IPS-20b (cell line): ENCODE measurements around the gene TLCD3A.
"Not testable (repeated sequence)": the region's sequence is repeated elsewhere in the genome, so short reads cannot be mapped to it uniquely, and the experiment has no call there.

Source experiments
- H3K27ac ChIP-seq: one replicate; pipeline ENCODE4 v1.5.1; 2013; ENCODE audit warnings: low read length
- H3K27me3 ChIP-seq: 2 replicates; pipeline ENCODE4 v1.6.1; 2013; ENCODE audit warnings: mild to moderate bottlenecking, low read length, inconsistent platforms; ENCODE audit not compliant: insufficient read depth
- H3K36me3 ChIP-seq: 2 replicates; pipeline ENCODE4 v1.6.1; 2013; ENCODE audit warnings: low read depth, mild to moderate bottlenecking, inconsistent platforms, low read length, moderate library complexity; ENCODE audit not compliant: insufficient read depth
- H3K4me1 ChIP-seq: 2 replicates; pipeline ENCODE4 v1.6.1; 2013; ENCODE audit warnings: mild to moderate bottlenecking, control low read depth, inconsistent platforms, low read length, moderate library complexity; ENCODE audit not compliant: insufficient read depth
- H3K4me3 ChIP-seq: 2 replicates; pipeline ENCODE4 v1.5.1; 2013; ENCODE audit warnings: mild to moderate bottlenecking, low read length, inconsistent platforms
- H3K9ac ChIP-seq: 2 replicates; pipeline ENCODE4 v1.6.1; 2013; ENCODE audit warnings: low read depth, mild to moderate bottlenecking, inconsistent platforms, low read length, moderate library complexity
- H3K9me3 ChIP-seq: 2 replicates; pipeline ENCODE4 v1.6.1; 2013; ENCODE audit warnings: mild to moderate bottlenecking, low read depth, low read length, inconsistent platforms; ENCODE audit not compliant: insufficient read depth

The TLCD3A gene

DNA sequence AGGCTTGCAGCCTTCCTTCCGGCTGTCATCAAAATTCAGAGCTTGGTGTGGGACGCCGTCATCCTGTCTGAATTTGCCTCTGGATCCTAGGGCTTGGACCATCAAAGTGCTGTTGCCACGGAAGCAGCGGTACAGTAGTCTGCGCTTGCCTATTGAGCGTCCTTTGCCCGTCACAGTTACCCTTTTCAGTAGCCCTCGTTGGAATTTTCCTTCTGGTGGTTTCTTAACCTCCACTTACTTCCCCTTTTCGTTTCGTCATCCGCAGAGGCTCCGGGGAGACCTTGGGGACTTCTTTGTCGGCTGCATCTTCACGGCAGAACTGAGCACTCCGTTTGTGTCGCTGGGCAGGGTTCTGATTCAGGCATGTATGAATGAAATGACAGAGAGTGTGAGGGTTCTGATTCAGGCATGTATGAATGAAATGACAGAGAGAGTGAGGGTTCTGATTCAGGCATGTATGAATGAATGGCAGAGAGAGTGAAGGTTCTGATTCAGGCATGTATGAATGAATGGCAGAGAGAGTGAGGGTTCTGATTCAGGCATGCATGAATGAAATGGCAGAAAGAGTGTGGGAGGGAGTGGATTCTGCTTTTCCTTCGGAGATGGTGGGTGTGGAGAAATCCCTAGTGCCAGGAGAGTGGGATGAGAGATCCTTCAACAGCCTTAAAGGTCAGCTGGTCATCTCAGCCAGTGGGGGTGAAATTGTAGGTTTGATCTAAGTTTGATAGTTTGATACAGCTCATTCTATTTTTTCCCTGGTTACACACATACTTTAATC is 8.0 kb downstream of the TLCD3A start:
- peaks cover 86% of the 10 kb centered on the region for H3K36me3 ChIP-seq

GRCh38 chr17:742147-742793 is 9.9 kb downstream of the TLCD3A start:
- no peaks in the 10 kb centered on the region for H3K9me3 ChIP-seq
- no peaks in the 10 kb centered on the region for H3K4me1 ChIP-seq
- H3K9ac ChIP-seq: no peak overlapping the region
- no peak overlapping the region for H3K27ac ChIP-seq
- H3K4me3 ChIP-seq: no peak overlapping the region
- no peaks in the 10 kb centered on the region for H3K27me3 ChIP-seq
- H3K36me3 ChIP-seq: peaks cover 95% of the 10 kb centered on the region

More for the DNA sequence above, 8.0 kb downstream of the TLCD3A start:
- Histone ChIP-seq H3K27me3 (no peaks in the 10 kb centered on the region), H3K27ac (no peak overlapping the region), H3K4me1 (no peaks in the 10 kb centered on the region), H3K9ac (no peak overlapping the region), H3K9me3 (no peaks in the 10 kb centered on the region), H3K4me3 (no peak overlapping the region)

GRCh38 chr17:743139-743538 is 10.7 kb downstream of the TLCD3A start:
- peaks cover 97% of the 10 kb centered on the region for H3K36me3 ChIP-seq
- no peak overlapping the region for H3K27ac ChIP-seq
- H3K4me3 ChIP-seq: no peak overlapping the region
- H3K4me1 ChIP-seq: no peaks in the 10 kb centered on the region
- no peaks in the 10 kb centered on the region for H3K9me3 ChIP-seq
- H3K9ac ChIP-seq: no peak overlapping the region
- H3K27me3 ChIP-seq: no peaks in the 10 kb centered on the region

- Histone ChIP-seq H3K36me3 (peaks cover 91% of the 10 kb centered on the region), H3K9ac (no peak overlapping the region), H3K27me3 (no peaks in the 10 kb centered on the region), H3K4me3 (no peak overlapping the region), H3K9me3 (peaks cover 4% of the 10 kb centered on the region; the same call in 1 of the 2 replicates), H3K27ac (no peak overlapping the region), H3K4me1 (no peaks in the 10 kb centered on the region)
Observed at GRCh38 chr17:744937-745336, 12.5 kb downstream of the TLCD3A start.

GRCh38 chr17:745406-745805 is 13.0 kb downstream of the TLCD3A start:
- H3K36me3 ChIP-seq: peaks cover 87% of the 10 kb centered on the region
- no peak overlapping the region for H3K4me3 ChIP-seq
- H3K27ac ChIP-seq: no peak overlapping the region
- H3K9me3 ChIP-seq: peaks cover 4% of the 10 kb centered on the region; the same call in 1 of the 2 replicates
- H3K9ac ChIP-seq: no peak overlapping the region
- H3K27me3 ChIP-seq: no peaks in the 10 kb centered on the region
- H3K4me1 ChIP-seq: no peaks in the 10 kb centered on the region

DNA sequence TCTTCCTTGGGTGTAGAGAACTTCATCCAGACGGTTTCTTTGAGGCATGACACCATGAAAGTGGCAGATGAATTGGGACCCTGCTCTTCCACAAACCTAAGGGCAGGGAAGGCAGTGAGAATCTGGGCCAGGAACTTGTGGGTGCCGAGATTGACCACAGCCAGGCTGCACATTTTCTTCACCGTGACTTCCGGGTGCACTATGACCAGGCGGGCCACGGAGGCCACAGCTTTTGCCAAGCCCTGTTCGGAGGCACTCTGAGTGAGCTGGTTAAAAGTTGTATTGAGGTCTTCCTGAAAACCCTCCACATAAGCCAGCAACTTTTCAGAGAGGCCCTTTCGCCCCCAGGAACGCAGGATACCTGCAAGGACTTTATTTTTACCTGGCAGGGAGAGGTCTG is 13.8 kb downstream of the TLCD3A start:
- Histone ChIP-seq H3K36me3 (peaks cover 79% of the 10 kb centered on the region), H3K4me1 (peaks cover 4% of the 10 kb centered on the region; the same call in 1 of the 2 replicates), H3K4me3 (no peak overlapping the region), H3K9ac (no peak overlapping the region), H3K9me3 (peaks cover 4% of the 10 kb centered on the region; the same call in 1 of the 2 replicates), H3K27ac (no peak overlapping the region), H3K27me3 (no peaks in the 10 kb centered on the region)

GRCh38 chr17:746783-747629 is 14.6 kb downstream of the TLCD3A start:
- peaks cover 4% of the 10 kb centered on the region; the same call in 1 of the 2 replicates for H3K4me1 ChIP-seq
- H3K9ac ChIP-seq: no peak overlapping the region
- no peak overlapping the region for H3K4me3 ChIP-seq
- H3K27ac ChIP-seq: no peak overlapping the region
- peaks cover 4% of the 10 kb centered on the region; the same call in 1 of the 2 replicates for H3K9me3 ChIP-seq
- H3K27me3 ChIP-seq: no peaks in the 10 kb centered on the region
- H3K36me3 ChIP-seq: peaks cover 71% of the 10 kb centered on the region

DNA sequence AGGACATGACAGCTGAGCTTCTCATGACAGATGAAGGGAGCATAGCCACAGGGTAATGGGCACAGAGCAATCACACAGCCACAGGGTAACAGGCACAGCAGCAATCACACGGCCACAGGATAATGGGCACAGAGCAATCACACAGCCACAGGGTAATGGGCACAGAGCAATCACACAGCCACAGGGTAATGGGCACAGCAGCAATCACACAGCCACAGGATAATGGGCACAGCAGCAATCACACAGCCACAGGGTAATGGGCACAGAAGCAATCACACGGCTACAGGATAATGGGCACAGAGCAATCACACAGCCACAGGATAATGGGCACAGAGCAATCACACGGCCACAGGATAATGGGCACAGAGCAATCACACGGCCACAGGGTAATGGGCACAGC is 16.2 kb downstream of the TLCD3A start:
- H3K27me3 ChIP-seq, H3K9ac ChIP-seq, H3K4me3 ChIP-seq, H3K4me1 ChIP-seq, H3K27ac ChIP-seq, H3K9me3 ChIP-seq: not testable (repeated sequence)
- H3K36me3 ChIP-seq: peaks cover 55% of the 10 kb centered on the region

- not testable (repeated sequence) for H3K4me3 ChIP-seq, H3K27me3 ChIP-seq, H3K9me3 ChIP-seq, H3K9ac ChIP-seq, H3K4me1 ChIP-seq, H3K27ac ChIP-seq
- peaks cover 47% of the 10 kb centered on the region for H3K36me3 ChIP-seq
Observed at GRCh38 chr17:749359-749758, 17.0 kb downstream of the TLCD3A start.

DNA sequence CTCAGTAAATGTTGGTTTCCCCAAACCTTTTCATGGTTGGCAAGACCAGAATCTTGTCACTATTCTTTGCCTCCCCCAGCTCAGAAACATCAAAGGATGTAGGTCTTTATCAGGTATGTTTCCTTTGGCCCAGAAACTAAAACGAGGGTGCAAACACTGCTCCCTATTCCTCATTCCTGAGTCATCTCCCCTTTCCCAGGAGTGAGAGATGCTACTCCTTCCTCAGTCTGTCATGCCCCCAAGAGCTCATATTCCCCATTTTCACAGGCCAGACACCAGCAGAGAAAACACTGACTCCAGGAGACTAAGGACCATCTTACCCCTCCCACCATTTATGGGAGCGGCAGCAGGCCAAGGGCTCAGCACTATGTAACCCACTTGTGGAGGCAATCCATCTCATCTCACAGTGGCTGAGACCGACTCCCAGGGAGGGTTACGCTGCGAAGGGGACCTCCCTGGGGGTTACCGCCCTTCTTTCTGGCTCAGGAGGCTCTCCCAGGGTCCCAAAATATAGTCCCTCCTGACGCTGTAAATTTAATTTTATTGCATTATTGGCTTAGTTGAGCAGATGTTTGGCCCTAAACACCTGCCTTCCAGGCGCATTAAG is 18.1 kb downstream of the TLCD3A start:
- peak overlapping the region; percentile 84 for H3K4me3 ChIP-seq

More for the DNA sequence above, 18.1 kb downstream of the TLCD3A start:
- H3K27ac ChIP-seq: no peak overlapping the region
- peak overlapping the region; percentile 85; the same call in 1 of the 2 replicates for H3K9ac ChIP-seq
- H3K27me3 ChIP-seq: no peaks in the 10 kb centered on the region
- peaks cover 4% of the 10 kb centered on the region; the same call in 1 of the 2 replicates for H3K9me3 ChIP-seq
- H3K4me1 ChIP-seq: peaks cover 4% of the 10 kb centered on the region; the same call in 1 of the 2 replicates
- H3K36me3 ChIP-seq: peaks cover 36% of the 10 kb centered on the region
